Stimulated activated CD4-positive, alpha-beta T cell treated with anti-CD3 and anti-CD28 coated beads, Interleukin-15, amount 100 ng/mL, for 48 hours (primary cell): ENCODE data around the gene ING1.
"Not testable (repeated sequence)": the region's sequence is repeated elsewhere in the genome, so short reads cannot be mapped to it uniquely, and the experiment has no call there.

Experiments
- DNase-seq, 2 donors: peaks; one replicate each; pipeline ENCODE4 v3.0.0-alpha.2; 2020; ENCODE audit warnings: low read depth in 2 of 2

ING1 gene

DNA sequence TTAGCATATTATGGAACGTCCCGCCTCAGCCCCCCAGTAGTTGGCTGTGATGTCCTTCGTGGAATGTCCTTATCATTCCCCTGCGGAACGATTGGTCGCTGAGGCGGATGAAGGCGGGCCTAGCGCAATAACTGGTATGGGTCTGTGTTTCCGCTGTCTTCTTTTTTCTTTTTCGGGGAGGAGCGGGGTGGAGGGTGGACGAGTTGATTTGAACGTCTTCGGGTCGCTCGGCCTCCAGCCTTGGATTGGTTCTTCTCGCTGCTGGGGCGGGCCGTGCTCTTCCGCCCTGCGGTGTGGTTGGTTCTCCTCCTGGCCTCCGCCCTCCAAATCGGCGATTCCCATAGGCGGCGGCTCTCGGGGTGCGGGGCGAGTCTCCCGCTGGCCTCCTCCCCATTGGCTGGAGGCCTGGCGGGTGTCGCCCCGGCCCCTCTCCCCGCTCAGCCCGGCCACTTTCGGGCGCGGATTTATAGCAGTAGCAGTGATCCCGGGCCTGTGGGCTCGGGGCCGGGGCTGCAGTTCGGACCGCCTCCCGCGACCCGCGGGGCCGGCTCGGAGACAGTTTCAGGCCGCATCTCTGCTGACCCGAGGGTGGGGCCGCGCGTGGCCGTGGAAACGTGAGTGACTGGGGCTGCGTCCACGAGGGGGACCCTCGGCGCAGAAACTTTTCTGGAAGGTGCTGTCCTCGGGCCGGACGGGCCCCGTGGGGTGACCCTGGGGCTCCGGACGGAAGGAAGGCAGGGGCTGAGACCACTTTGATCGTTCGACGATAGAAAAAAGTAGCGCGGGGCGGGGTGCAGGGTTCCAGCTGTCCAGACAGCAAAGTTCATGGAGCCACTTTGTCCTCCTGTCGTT lies 2.1 kb downstream of the ING1 start:
- peak; percentile 93 for DNase-seq

DNA sequence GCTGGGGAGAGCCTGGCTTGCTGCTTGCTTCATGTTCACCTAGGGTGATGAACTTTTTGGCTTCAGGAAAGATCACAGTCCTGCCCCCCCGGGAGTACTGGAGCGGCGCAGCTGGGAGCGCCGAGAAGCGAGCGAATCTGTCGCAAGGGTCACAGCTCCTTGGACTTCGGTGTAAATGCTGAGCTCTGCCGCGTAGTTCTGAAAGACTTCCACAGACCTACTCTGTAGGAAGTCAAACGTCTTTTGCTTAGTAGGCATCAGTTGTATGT lies 2.7 kb downstream of the ING1 start:
- DNase-seq, result no peak

DNA sequence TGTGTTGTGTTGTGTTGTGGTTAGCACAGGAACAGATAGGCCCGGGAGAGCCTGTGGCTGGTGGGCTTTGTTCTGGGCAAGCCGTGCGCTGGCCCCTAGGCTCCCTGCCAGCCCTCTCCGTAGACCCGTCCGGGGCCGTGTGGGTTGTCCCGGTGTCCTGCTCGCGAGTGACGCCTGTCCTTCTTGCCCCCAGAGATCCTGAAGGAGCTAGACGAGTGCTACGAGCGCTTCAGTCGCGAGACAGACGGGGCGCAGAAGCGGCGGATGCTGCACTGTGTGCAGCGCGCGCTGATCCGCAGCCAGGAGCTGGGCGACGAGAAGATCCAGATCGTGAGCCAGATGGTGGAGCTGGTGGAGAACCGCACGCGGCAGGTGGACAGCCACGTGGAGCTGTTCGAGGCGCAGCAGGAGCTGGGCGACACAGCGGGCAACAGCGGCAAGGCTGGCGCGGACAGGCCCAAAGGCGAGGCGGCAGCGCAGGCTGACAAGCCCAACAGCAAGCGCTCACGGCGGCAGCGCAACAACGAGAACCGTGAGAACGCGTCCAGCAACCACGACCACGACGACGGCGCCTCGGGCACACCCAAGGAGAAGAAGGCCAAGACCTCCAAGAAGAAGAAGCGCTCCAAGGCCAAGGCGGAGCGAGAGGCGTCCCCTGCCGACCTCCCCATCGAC lies 5.7 kb downstream of the ING1 start:
- no peak for DNase-seq

DNA sequence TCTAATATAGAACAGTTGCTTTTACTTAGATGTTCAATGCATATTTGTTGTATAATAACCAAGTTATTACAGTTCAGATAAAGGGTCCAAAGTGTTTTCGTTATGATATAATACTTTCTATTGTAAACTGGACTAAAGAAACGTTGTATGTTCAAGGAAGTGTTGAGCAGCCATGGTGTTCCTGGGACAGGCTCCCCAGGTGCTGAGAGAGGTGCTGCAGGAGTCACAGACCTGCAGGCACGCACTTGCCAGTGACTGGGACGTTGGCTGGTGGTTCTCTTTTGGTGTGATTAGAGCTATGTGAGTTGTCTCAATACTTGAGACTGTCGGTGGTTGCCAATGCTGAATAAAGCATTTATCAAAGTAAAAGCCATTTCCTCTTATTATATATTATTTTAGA lies 9.5 kb downstream of the ING1 start:
- DNase-seq, result no peak

DNA sequence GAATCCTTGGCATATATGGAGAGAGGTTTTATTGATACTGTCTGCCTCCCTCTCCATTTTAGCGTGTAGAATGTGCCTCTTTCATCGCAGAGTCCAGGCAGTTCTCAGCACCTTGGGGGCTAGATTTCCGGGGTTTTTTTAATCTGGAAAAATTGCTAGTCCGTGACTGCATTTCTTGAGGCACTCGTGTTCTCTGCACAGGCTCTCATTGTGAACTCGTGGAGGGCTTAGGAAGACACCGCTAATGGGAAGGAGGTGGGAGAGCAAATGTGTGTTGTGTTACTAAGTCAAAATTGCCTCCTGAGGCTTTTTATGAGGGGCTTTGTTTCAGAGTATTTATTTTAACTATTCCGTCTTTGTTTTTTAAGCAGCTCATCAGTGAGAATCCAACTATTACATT lies 10.1 kb downstream of the ING1 start:
- DNase-seq, result no peak

DNA sequence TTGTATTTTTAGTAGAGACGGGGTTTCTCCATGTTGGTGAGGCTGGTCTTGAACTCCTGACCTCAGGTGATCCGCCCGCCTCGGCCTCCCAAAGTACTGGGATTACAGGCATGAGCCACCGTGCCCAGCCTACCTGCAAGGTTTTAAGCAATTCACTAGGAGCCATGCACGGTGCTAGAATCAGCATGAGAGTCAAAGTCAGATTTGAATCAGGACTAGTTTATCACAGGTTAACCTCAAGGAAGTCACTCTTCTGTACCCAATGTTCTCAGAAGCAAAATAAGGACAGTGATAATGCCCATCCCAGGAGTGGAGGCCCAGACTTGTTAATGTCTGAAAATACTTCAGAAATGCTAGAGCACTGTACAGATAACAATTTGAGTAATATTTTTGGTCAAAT lies 12.7 kb downstream of the ING1 start:
- not testable (repeated sequence) for DNase-seq

DNA sequence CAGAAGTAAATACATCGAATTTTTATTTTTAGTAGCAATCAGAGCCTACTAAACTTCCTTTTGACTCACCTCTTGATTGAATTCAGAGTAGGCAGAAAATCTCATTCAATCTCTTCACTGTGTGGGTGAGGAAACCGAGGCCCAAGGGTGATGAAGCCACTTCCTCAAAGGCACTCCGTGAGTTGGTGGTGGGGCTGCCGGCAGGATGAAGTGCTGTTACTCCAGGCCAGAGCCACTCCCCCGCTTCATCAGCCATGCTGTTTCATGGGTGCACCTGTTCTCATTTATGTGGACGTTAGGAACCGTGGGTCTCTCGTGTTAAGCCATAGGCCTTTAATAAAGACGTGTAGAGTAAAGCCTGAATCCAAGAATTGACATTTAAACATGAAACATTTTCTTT lies 13.2 kb downstream of the ING1 start:
- peak; percentile 58 to 66 for DNase-seq

DNA sequence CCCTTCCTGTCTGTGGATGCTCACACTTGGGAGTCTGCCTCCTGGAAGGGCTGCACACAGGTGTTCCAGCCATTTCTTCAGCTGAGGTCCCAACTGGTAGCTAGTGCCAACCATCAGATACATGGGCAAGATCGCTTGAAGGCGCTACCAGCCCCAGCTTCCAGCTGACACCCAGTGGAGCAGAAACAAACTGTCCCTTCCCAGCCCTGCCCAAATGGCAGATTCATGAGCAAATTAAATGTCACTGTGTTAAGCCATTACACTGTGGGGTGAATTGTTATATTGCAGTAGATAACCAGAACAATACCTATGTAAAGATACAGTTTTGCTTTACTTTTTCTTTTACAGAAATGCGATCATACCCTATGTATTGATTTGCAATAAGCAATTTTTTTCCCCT lies 17.6 kb downstream of the ING1 start:
- DNase-seq, result no peak

DNA sequence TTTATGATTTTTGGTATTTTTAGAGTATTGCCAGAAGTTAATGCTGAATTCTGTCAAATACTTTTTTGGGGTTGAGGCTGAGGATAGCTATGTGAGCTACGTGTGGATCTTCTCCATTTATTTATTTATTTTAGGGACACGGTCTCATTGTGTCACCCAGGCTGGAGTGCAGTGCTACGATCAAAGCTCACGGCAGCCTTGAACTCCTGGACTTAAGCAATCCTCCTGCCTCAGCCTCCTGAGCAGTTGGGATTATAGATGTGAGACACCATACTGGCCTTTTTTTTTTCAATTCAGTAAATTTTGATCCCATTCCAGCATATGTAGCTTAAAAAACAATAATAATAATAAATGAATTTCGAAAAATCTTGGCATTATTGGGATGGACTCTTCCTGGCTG lies 21.1 kb downstream of the ING1 start:
- no peak for DNase-seq

DNA sequence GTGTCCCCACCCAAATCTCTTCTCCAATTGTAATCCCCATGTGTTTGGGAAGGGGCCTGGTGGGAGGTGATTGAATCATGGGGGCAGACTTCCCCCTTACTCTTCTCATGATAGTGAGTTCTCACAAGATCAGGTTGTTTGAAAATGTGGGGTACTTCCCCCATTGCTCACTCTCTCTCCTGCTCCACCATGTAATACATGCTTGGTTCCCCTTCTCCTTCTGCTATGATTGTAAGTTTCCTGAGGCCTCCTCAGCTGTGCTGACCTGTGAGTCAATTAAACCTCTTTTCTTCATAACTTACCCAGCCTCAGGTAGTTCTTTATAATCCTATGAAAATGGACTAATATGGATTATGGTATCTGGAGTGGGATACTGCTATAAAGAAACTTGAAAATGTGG lies 24.1 kb downstream of the ING1 start:
- no peak for DNase-seq

DNA sequence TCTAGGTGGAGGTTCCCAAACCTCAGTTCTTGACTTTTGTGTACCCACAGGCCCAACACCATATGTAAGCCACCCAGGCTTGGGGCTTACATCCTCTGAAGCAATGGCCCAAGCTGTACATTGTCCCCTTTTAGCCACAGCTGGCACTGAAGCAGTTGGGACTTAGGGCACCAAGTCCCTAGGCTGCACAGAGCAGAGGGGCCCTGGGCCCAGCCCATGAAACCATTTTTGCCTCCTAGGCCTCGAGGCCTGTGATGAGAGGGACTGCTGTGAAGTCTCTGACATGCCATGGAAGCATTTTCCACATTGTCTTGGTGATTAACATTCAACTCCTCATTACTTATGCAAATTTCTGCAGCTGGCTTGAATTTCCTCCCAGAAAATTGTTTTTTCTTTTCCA lies 30.2 kb downstream of the ING1 start:
- DNase-seq, result no peak

DNA sequence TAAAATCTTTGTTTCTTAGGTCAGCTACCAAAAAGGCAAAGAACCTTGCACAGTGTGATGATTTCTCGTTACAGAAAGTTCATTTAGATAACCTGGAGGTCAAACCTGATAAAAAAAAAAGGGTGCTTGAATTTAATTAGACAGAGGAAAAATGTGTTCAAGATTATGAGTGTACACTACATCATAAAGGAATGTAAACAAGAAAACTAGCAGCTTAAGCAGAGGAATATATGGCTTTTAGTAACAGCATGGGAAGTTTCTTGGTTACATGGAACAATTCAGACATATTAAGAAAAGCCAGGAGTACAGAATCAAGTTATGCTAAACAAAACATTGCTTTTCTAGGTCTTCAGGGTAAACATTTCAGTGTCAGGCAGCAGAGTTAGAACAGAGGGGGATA lies 32.9 kb downstream of the ING1 start:
- DNase-seq, result no peak

DNA sequence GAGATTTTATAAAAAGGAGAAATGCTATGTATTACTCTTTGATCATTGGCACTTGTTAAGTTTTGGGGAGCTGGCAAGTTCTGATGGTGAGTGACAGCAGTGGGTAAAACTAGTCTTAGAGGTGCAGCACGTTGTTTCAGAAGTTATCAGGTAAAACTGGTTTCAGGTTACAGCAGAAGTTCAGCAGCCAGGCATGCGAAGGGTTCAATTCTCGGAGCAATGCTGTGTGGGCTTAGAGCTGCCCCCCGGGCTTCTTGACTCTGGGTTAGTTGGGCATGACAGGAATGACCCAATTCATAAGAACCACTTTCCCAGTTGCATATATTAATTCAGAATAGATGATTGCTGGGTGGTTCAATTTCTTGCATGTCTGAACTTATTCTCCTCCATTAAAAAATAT lies 34.8 kb downstream of the ING1 start:
- no peak for DNase-seq

DNA sequence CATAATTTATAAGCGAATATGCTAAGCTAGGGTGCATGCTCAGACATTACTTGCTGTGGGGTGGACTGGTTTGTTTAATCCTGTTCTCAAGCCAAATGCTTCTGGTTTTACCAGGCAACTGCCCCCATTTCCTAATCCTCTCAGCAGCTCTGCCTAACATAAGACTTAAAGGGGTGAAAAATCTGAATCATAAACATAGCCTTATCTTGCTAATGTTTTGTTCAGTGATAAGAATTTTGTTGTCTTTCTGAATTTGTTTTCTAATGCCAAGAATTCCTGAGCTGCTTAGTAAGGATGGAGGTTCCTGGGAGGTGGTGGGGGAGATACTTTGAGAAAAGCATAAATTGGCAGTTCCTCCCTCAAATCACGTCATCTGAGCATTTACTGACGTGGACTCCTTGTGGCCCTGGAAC lies 42.7 kb downstream of the ING1 start:
- DNase-seq, result no peak

DNA sequence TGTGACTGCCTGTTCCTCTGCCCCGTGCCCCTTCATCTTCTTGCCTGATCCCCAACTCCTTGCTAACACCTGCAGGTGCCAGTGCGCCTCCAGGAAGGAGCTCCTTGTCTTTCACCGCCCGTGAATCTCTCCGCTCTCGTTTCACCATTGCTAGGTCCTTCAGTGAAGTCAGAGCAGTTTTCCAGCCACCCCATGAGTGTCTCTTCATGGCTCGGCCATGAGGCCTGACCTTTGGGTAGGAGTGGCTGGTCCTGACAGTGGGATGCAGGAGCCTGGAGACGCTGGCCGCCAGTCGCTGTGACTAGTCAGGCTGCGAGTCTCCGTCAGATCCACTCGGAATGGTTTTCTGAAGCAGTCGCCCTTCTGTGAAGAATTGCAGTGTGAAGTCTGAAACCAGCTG lies 43.8 kb downstream of the ING1 start:
- DNase-seq, result no peak

DNA sequence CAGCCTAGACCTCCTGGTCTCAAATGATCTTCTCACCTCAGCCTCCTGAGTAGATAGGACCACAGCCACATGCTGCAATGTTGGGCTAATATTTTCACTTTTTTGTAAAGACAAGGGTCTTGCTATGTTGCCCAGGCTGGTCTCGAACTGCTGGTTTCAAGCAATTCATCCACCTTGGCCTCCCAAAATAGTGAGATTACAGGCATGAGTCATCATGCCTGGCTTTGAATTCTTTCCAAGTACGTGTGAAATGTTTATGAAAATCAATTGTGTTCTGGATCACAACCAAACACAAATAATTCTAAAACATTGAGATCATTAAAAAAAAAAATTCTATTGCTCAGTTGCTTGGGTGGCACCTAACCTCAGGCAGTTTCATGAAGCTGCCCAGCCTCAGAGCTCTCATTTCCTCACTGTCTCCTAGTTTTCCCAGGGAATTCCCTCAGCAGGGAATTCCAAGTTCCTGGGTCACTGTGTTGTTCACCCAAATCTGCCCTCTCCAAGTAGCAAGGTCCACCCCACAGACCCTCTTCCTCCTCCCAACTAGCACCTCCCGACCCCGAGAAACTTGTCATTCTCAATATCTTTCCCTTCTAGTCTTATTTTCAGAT lies 44.8 kb downstream of the ING1 start:
- no peak for DNase-seq

DNA sequence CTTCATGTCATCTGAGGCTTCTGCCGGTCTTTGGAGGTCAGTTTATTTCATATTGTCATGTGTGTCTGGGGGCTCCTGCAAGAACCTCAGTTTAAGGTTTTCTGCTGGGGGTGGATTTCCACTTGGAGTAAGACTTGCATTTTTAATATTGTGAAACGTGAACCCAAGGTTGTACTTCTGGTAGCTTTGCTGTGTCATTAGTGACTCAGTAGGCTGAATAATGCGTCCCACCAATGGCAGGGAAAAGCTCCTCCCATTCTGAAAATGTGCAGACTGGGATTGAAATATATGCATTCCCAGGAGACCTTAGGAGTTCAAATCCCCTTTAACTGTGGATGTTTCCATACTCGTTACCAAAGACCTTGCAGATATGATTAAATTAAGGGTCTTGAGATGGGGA lies 46.2 kb downstream of the ING1 start:
- DNase-seq, result no peak

DNA sequence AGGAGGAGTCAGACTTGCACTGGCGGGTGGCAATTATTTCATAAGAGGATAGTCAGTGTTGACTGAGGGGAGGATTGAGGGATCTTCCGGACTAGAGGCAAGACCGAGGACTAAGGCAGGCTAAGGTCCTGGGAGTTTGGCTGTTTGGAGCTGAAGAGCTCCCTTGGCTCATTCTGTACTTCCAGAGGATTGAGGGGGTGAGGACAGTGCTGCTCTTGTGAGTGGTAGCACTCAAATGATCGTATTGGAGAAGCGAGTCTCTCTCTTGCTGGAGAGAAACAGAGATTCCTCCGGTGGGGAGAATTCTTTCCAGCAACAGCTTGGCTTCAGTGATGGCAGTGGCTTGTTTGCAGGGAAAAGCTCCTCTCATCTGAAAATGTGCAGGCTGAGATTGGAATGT lies 47.1 kb downstream of the ING1 start:
- DNase-seq, result no peak

DNA sequence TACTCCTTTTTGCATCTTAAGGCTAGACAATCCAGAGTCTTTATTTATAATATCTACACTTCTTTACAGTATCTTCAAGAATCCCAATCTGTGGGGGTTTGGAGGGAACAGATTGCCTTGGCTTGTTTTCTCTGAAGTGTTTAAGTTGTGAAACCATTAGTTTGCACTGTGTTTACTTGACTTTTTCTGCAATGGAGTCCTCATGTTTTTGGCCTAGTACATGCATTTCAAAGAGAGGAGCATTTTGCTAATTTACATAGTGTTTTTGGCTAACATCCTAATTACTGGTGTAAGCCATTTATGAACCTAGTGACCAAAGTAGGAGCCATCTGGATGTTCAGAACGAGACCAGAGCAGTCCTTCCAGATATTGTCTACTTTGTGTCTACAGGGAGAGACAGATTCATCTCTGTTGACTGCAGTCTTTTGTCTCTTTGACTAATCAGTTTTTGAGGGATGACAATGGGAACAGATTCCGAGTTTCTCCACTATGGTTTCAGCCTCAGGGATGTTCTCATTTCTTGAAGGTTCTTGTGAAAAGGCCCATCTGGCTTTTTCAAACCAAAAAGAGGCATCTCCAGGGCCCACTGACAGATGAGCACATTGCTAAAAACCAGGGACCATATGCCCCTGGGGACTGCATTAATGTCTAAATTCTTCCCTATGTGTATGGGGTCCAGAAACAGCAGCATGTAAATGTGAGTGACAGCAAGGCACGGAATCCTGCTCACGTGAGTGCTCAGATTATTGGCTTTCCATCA lies 53.4 kb downstream of the ING1 start:
- DNase-seq, result no peak

DNA sequence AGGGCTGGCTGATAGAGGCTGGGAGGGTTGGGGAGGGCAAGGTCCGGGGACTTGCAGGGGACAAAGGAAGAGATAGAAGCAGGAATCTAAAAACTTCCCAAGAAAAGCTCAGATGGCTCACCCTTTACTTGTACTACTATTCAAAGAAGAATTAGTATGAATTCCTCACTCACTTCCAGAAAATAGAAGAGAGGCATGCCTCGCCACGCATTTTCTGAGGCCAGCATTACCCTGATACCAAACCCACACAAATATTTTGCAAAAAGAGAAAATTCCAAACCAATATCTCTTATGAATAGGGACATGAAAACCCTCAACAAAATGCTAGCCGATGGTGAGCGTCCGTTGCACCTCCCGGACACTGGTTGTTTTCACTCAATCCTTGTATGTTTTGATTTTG lies 54.0 kb downstream of the ING1 start:
- no peak for DNase-seq

DNA sequence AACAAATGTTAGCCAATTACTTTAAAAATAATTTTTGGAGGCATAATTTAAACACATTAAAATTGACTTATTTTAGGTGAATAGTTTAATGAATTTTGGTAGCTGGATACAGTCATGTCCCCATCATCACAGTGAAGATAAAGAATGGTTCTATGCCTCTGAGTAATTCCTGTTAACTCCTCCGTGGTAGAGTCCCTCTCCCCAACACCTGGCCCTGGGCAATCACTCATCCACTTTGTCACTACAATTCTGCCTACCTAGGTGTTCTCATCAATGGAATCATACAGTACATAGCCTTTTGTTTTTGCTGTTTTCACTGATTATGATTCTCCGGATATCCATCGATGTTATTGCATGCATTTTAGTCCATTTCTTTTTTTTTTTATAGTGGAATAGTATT lies 55.6 kb downstream of the ING1 start:
- DNase-seq, result no peak

DNA sequence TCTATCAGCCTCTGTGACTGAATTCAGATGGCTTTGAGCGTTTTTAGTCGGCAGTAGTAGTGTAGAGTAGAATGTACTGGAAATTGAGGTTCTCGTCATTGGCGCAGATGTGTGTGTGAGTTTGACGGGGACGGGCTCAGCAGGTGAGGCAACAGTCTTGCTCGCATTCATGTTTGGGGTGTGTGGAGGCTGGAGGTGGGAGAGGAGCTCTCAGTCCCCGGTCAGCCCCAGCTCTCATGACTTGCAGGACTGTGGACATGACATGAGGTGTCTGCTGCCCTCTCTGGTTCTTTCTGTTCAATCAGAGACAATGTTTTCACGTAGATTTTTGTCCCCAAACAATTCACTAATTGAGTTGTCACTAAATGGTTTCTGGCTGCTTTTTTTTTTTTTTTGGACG lies 57.2 kb downstream of the ING1 start:
- DNase-seq, result no peak

DNA sequence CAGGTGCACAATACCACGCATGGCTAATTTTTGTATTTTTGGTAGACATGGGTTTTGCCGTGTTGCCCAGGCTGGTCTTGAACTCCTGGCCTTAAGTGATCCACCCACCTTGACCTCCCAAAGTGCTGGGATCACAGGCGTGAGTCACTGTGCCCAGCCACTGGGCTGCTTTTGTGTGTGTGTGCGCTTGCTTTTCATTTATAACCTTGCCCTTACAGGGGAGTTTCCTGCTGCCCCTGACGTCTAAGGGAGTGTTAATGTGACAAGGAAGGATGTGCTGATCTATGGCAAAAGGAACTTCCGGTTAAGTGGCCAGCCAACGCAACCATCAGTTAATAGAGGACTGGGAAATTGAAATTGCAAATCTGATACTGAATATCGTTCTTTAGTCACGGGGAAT lies 57.7 kb downstream of the ING1 start:
- no peak for DNase-seq
